ENCODE results near the gene PTPN21.

DNA sequence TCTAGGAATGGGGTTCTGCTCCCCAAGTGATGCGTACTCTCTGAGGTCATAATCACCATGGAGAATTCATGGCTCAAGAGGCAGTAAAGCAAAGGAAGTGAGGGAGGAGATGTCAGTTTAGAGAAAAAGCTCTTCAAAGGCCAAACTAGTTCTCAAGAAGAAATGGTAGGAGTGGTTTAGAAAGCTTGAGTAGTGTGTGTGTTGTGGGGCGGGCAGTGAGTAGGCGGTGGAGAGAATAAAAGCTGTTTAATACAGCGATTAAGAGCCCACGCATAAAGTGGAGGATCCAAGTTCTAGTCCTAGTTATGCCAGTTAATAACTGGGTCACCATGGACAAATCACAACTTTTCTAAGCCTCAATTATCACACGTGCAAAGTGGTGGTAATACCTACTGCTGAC, 55.6 kb downstream of the PTPN21 start:
- TF ChIP-seq, protein P1, sequence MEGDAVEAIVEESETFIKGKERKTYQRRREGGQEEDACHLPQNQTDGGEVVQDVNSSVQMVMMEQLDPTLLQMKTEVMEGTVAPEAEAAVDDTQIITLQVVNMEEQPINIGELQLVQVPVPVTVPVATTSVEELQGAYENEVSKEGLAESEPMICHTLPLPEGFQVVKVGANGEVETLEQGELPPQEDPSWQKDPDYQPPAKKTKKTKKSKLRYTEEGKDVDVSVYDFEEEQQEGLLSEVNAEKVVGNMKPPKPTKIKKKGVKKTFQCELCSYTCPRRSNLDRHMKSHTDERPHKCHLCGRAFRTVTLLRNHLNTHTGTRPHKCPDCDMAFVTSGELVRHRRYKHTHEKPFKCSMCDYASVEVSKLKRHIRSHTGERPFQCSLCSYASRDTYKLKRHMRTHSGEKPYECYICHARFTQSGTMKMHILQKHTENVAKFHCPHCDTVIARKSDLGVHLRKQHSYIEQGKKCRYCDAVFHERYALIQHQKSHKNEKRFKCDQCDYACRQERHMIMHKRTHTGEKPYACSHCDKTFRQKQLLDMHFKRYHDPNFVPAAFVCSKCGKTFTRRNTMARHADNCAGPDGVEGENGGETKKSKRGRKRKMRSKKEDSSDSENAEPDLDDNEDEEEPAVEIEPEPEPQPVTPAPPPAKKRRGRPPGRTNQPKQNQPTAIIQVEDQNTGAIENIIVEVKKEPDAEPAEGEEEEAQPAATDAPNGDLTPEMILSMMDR (IDR thresholded peaks at IDR 0.05) = no peak
- TF ChIP-seq EP300 (IDR thresholded peaks at IDR 0.05) (no peak), POLR2A (IDR thresholded peaks at IDR 0.05) (no peak)

All from stomach (tissue), 4 donors.